Astrocyte (in vitro differentiated cells and primary cell): ENCODE data around the gene BEX3. TPM values are rescaled to one million over a fixed set of nuclear protein-coding genes. Genes with fewer than 3 reads are reported as not detected.

ENCODE experiments used
- DNase-seq: peaks from one replicate; pipeline ENCODE4 v3.0.0-alpha.2; 2010; ENCODE audit warnings: low read depth
- FAIRE-seq: peaks from 2 replicates; lab custom pipeline; 2011; peaks lifted over from hg19 to GRCh38; lab: Jason Lieb, UNC
- H2AFZ ChIP-seq: 2 replicates; pipeline ENCODE4 v1.6.0; 2012; ENCODE audit warnings: low read depth, low read length, inconsistent platforms
- H3K27ac ChIP-seq: 2 replicates; pipeline ENCODE4 v1.5.1; 2011; ENCODE audit warnings: low read depth, low read length, inconsistent platforms
- H3K27me3 ChIP-seq: 2 replicates; pipeline ENCODE4 v1.6.0; 2011; ENCODE audit warnings: low read length, inconsistent platforms; ENCODE audit not compliant: insufficient read depth
- H3K36me3 ChIP-seq: 2 replicates; pipeline ENCODE4 v1.5.1; 2011; ENCODE audit warnings: low read length, inconsistent platforms; ENCODE audit not compliant: insufficient read depth
- H3K4me1 ChIP-seq: 2 replicates; pipeline ENCODE4 v1.5.1; 2011; ENCODE audit warnings: low read length, inconsistent platforms; ENCODE audit not compliant: insufficient read depth
- H3K4me2 ChIP-seq: 2 replicates; pipeline ENCODE4 v1.6.0; 2012; ENCODE audit warnings: low read length, inconsistent platforms
- H3K4me3 ChIP-seq: 2 replicates; pipeline ENCODE4 v1.5.1; 2011; ENCODE audit warnings: low read depth, mild to moderate bottlenecking, low read length, inconsistent platforms; ENCODE audit not compliant: insufficient read depth
- H3K79me2 ChIP-seq: 2 replicates; pipeline ENCODE4 v1.6.0; 2012; ENCODE audit warnings: mild to moderate bottlenecking, low read length, inconsistent platforms; ENCODE audit not compliant: insufficient read depth
- H3K9ac ChIP-seq: 2 replicates; pipeline ENCODE4 v1.6.0; 2012; ENCODE audit warnings: mild to moderate bottlenecking, low read length, inconsistent platforms
- H3K9me3 ChIP-seq: 2 replicates; pipeline ENCODE4 v1.5.1; 2012; ENCODE audit warnings: low read depth, mild to moderate bottlenecking, low read length, inconsistent platforms; ENCODE audit not compliant: insufficient read depth
- H4K20me1 ChIP-seq: 2 replicates; pipeline ENCODE4 v1.6.0; 2012; ENCODE audit warnings: low read length, inconsistent platforms; ENCODE audit not compliant: insufficient read depth
- H3K27ac Mint-ChIP-seq: one replicate; pipeline ENCODE4 v1.8.0; 2021; ENCODE audit warnings: mild to moderate bottlenecking, mixed read lengths; ENCODE audit not compliant: unreplicated experiment
- H3K27me3 Mint-ChIP-seq: one replicate; pipeline ENCODE4 v1.8.0; 2021; ENCODE audit warnings: low read depth, mixed read lengths; ENCODE audit not compliant: unreplicated experiment
- H3K36me3 Mint-ChIP-seq: one replicate; pipeline ENCODE4 v1.8.0; 2021; ENCODE audit warnings: low read depth, mixed read lengths; ENCODE audit not compliant: unreplicated experiment
- H3K4me1 Mint-ChIP-seq: one replicate; pipeline ENCODE4 v1.8.0; 2021; ENCODE audit warnings: low read depth, mixed read lengths; ENCODE audit not compliant: unreplicated experiment
- H3K4me3 Mint-ChIP-seq: one replicate; pipeline ENCODE4 v1.8.0; 2021; ENCODE audit warnings: mild to moderate bottlenecking, moderate library complexity, mixed read lengths; ENCODE audit not compliant: unreplicated experiment
- H3K9me3 Mint-ChIP-seq: one replicate; pipeline ENCODE4 v1.8.0; 2021; ENCODE audit warnings: mild to moderate bottlenecking, mixed read lengths; ENCODE audit not compliant: unreplicated experiment
- CTCF ChIP-seq: IDR thresholded peaks from 2 replicates; pipeline ENCODE4 v1.5.1; 2011; ENCODE audit warnings: low read depth, mild to moderate bottlenecking, inconsistent platforms, low read length, moderate library complexity; ENCODE audit not compliant: insufficient read depth
- EZH2 ChIP-seq: IDR thresholded peaks from 2 replicates; pipeline ENCODE4 v1.6.1; 2012; ENCODE audit warnings: mild to moderate bottlenecking, low read length, inconsistent platforms; ENCODE audit not compliant: insufficient read depth
- total RNA-seq: library from RNA; stranded (reverse); gene quantifications from 2 replicates; pipeline ENCODE4 v1.2.1, GENCODE V29; 2021

The BEX3 gene
- total RNA-seq, 1 donor from 2014 or later, result 241 TPM

GRCh38 chrX:103369479-103369878, 6.9 kb upstream of the BEX3 start:
- Histone ChIP-seq H3K4me3 (no peak overlapping the region), H4K20me1 (no peaks in the 10 kb centered on the region), H3K36me3 (no peaks in the 10 kb centered on the region), H3K27ac (no peak overlapping the region), H3K9ac (no peak overlapping the region), H3K27me3 (no peaks in the 10 kb centered on the region), H2AFZ (no peak overlapping the region), H3K79me2 (no peaks in the 10 kb centered on the region), H3K9me3 (no peaks in the 10 kb centered on the region), H3K4me2 (no peak overlapping the region), H3K4me1 (peaks cover 2% of the 10 kb centered on the region)
- no peak for DNase-seq
- no peaks in the 10 kb centered on the region for H3K27me3 Mint-ChIP-seq
- H3K9me3 Mint-ChIP-seq, result no peaks in the 10 kb centered on the region
- no peaks in the 10 kb centered on the region for H3K36me3 Mint-ChIP-seq
- no peak overlapping the region for H3K27ac Mint-ChIP-seq
- peaks cover 7% of the 10 kb centered on the region for H3K4me1 Mint-ChIP-seq
- TF ChIP-seq CTCF (no peak), EZH2 (no peak)
- H3K4me3 Mint-ChIP-seq, result no peak overlapping the region
- FAIRE-seq, result no peak

GRCh38 chrX:103372886-103373285, 3.5 kb upstream of the BEX3 start:
- Mint-ChIP-seq H3K27me3 (no peaks in the 10 kb centered on the region), H3K36me3 (no peaks in the 10 kb centered on the region), H3K9me3 (no peaks in the 10 kb centered on the region), H3K27ac (no peak overlapping the region), H3K4me3 (no peak overlapping the region), H3K4me1 (peaks cover 3% of the 10 kb centered on the region)
- FAIRE-seq (no peak), DNase-seq (no peak)
- Histone ChIP-seq H3K4me1 (no peaks in the 10 kb centered on the region), H3K4me2 (no peak overlapping the region), H3K4me3 (no peak overlapping the region), H3K9me3 (no peaks in the 10 kb centered on the region), H3K36me3 (no peaks in the 10 kb centered on the region), H2AFZ (no peak overlapping the region), H4K20me1 (no peaks in the 10 kb centered on the region), H3K9ac (no peak overlapping the region), H3K27me3 (no peaks in the 10 kb centered on the region), H3K27ac (no peak overlapping the region), H3K79me2 (peaks cover 11% of the 10 kb centered on the region)
- no peak for TF ChIP-seq EZH2
- no peak for TF ChIP-seq CTCF

- H3K9me3 ChIP-seq, result no peaks in the 10 kb centered on the region
- H3K4me1 Mint-ChIP-seq, result peaks cover 2% of the 10 kb centered on the region
- no peak overlapping the region for H3K4me2 ChIP-seq
- H3K4me3 ChIP-seq, result no peak overlapping the region
- H3K4me3 Mint-ChIP-seq, result no peak overlapping the region
- DNase-seq (no peak), FAIRE-seq (no peak)
- no peaks in the 10 kb centered on the region for H3K27me3 Mint-ChIP-seq
- H3K9ac ChIP-seq, result no peak overlapping the region
- peaks cover 12% of the 10 kb centered on the region for H3K79me2 ChIP-seq
- H3K36me3 Mint-ChIP-seq, result no peaks in the 10 kb centered on the region
- H3K36me3 ChIP-seq, result no peaks in the 10 kb centered on the region
- H2AFZ ChIP-seq, result no peak overlapping the region
- no peaks in the 10 kb centered on the region for H3K4me1 ChIP-seq
- H4K20me1 ChIP-seq, result no peaks in the 10 kb centered on the region
- no peak overlapping the region for H3K27ac Mint-ChIP-seq
- H3K27me3 ChIP-seq, result no peaks in the 10 kb centered on the region
- H3K27ac ChIP-seq, result no peak overlapping the region
- TF ChIP-seq CTCF (no peak), EZH2 (no peak)
- H3K9me3 Mint-ChIP-seq, result no peaks in the 10 kb centered on the region
These were observed 2.8 kb upstream of the BEX3 start for GRCh38 chrX:103373581-103373980.
